ENCODE data around the gene RPL18A. TPM values are rescaled to one million over a fixed set of nuclear protein-coding genes. Genes with fewer than 3 reads are reported as not detected.
A peak's percentile ranks its signal among the peaks of the same experiment; 100 is the strongest.

Gene RPL18A
- total and polyA plus RNA-seq, 2 of the 13 experiments (the other 11 are each of a cell fraction or from before 2014, with no cell fraction given) = 1,471 to 2,004 TPM

DNA sequence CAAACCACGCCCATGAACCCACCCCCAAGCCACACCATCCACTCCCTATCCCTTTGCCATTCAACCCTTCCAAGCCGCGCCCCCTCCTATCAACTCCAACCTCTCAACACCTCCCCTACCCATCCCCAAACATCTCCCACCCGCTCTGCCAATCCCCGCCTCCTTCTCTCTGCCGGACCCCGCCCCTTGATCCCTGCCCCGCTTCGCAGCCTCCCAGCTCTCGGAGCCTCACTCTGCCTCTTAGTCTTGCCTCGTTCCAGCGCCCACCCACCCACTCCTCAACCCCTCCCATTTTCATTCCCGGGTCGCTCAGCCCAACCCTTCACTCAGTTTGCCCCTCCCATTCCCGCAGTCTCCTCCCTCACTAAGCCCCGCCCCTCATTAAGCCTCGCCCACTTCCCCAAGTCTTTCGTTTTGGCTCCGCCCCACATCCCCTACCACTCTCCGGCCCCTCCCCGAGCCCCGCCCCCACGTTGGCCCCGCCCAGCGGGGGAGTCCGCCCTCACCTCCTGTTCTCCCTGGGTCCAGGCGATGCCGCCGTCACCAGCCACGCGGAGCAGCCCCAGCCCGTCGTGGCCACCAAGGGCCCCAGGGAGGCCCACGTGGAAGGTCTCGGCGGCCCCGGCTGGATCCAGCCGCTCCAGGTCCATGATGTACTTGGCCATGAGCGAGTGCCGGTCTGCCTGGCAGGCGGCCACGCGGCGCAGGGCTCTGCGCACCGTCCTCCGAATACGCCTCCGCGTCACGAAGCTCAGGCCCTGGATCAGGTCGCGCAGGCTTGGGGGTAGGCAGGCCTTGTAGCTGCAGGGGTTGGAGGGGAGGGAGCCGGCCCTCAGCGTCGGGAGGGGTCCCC, 17.7 kb upstream of the RPL18A start (continued):
- TF ChIP-seq, protein P1, sequence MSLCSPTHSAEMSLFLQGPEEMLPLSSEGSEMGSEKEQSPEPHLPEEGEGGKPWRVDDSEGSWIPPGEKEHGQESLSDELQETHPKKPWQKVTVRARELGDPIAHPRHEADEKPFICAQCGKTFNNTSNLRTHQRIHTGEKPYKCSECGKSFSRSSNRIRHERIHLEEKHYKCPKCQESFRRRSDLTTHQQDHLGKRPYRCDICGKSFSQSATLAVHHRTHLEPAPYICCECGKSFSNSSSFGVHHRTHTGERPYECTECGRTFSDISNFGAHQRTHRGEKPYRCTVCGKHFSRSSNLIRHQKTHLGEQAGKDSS (CRISPR knock-in tag; IDR thresholded peaks at IDR 0.05; ENCODE audit: borderline replicate concordance, low read depth) = no peak
- TF ChIP-seq NFE2L1 (CRISPR knock-in tag; IDR thresholded peaks at IDR 0.05; ENCODE audit: borderline replicate concordance) (no peak), ZNF615 (CRISPR knock-in tag; IDR thresholded peaks at IDR 0.05; ENCODE audit: borderline replicate concordance) (no peak)
- TF ChIP-seq, protein P2, sequence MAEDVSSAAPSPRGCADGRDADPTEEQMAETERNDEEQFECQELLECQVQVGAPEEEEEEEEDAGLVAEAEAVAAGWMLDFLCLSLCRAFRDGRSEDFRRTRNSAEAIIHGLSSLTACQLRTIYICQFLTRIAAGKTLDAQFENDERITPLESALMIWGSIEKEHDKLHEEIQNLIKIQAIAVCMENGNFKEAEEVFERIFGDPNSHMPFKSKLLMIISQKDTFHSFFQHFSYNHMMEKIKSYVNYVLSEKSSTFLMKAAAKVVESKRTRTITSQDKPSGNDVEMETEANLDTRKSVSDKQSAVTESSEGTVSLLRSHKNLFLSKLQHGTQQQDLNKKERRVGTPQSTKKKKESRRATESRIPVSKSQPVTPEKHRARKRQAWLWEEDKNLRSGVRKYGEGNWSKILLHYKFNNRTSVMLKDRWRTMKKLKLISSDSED (CRISPR knock-in tag; IDR thresholded peaks at IDR 0.05) = no peak
- TF ChIP-seq, protein P3, sequence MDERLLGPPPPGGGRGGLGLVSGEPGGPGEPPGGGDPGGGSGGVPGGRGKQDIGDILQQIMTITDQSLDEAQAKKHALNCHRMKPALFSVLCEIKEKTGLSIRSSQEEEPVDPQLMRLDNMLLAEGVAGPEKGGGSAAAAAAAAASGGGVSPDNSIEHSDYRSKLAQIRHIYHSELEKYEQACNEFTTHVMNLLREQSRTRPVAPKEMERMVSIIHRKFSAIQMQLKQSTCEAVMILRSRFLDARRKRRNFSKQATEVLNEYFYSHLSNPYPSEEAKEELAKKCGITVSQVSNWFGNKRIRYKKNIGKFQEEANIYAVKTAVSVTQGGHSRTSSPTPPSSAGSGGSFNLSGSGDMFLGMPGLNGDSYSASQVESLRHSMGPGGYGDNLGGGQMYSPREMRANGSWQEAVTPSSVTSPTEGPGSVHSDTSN (CRISPR knock-in tag; IDR thresholded peaks at IDR 0.05) = no peak

DNA sequence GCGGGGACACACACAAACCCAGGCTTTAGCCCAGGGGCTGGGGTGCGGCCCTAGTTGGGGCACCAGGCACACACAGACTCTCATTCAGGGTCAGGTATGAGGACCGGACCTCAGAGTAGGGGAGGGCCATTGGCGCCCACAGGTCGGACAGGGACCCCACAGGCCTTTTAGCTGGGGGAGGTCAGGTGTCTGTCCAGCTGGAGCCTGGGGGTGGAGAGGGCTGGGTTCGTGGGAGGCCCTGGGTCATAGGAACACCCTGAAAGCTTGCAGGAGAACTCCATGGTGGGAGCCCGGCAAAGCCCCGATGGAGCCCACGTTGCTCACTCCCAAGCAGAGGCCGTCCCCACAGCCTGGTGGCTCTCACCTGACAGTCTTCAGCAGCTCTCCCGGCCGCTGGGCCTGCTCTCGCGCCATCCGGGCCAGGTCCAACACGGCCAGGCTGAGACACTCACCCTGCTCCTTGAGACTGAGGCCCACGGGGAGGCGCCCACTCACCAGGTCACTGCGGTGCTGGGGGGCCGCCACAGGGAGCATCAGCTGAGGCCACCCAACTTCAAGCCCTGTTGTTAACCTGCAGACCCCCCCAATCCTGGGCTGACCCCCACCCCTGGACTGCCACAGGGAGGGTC, 16.9 kb upstream of the RPL18A start:
- no TSS peak for BruUV-seq (replicated peaks)

More for the DNA sequence above, 16.9 kb upstream of the RPL18A start:
- Histone ChIP-seq H3K36me3 (replicated peaks in 1 of 2; ENCODE audit: control insufficient read depth in 1 of 2, insufficient read depth in 2 of 2, low read length in 2 of 2) (peaks cover 4 to 5% of the 10 kb centered on the region in 2 experiments; a peak in 2 of 5 replicates), H3K27me3 (ENCODE audit: control insufficient read depth in 1 of 2, insufficient read depth in 2 of 2, low read length in 2 of 2) (no peaks in the 10 kb centered on the region; a peak in 1 of 5 replicates), H2AFZ (ENCODE audit: low read length) (no peak overlapping the region), H3K4me3 (replicated peaks in 1 of 3; ENCODE audit: insufficient read depth in 1 of 3, low read depth in 2 of 3, low read length in 3 of 3) (no peak overlapping the region), H3K27ac (ENCODE audit: extremely low read length, insufficient read depth, low read length) (no peak overlapping the region), H3K9ac (ENCODE audit: insufficient read depth, low read depth, low read length) (no peak overlapping the region), H3K4me2 (ENCODE audit: low read depth, low read length) (no peak overlapping the region), H4K20me1 (ENCODE audit: insufficient read depth, low read length) (no peaks in the 10 kb centered on the region), H3K4me1 (ENCODE audit: insufficient read depth, low read length) (peaks cover 12% of the 10 kb centered on the region), H3K9me3 (ENCODE audit: low read length) (no peaks in the 10 kb centered on the region), H3K79me2 (ENCODE audit: insufficient read depth, low read length) (no peaks in the 10 kb centered on the region)
- in situ Hi-C loops (cut with HindIII; ENCODE audit: extremely low pct_ligation_motif_present, low pct_unique_long_range_greater_than_20kb) = no loop called here
- ChIA-PET CTCF (ENCODE audit: low intra/inter-chr PET ratio, low total read pairs) (no interaction called here), POLR2A (interaction anchor here (1.9 kb wide), 1 partner anchor 17 kb away, joined by 4 read pairs; no protein-coding TSS in a partner anchor)
- TF ChIP-seq MED1 (CRISPR knock-in tag; IDR thresholded peaks at IDR 0.05) (no peak), CC2D1A (CRISPR knock-in tag; IDR thresholded peaks at IDR 0.05) (no peak), ZFP36 (IDR thresholded peaks at IDR 0.05; ENCODE audit: borderline replicate concordance, low read depth, low read length, partially characterized antibody) (no peak), AGO2 (optimal IDR thresholded peaks at IDR 0.05; ENCODE audit: low read depth, low read length) (peak; percentile 3), CENPT (CRISPR knock-in tag; IDR thresholded peaks at IDR 0.05; ENCODE audit: low read depth) (no peak)
- TF ChIP-seq, protein P4, sequence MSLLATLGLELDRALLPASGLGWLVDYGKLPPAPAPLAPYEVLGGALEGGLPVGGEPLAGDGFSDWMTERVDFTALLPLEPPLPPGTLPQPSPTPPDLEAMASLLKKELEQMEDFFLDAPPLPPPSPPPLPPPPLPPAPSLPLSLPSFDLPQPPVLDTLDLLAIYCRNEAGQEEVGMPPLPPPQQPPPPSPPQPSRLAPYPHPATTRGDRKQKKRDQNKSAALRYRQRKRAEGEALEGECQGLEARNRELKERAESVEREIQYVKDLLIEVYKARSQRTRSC (CRISPR knock-in tag; IDR thresholded peaks at IDR 0.05; ENCODE audit: low read depth) = no peak
- FAIRE-seq (no peak), DNase-seq (ENCODE audit: low spot score) (no peak), ATAC-seq (no peak)
- 70% methylated on average over 2 of the region's 20 CpGs for WGBS (ENCODE audit: low lambda C conversion rate)
- intact Hi-C loops (cut with micrococcal nuclease; ENCODE audit: unreplicated experiment) = no loop called here

All from HepG2 (cell line).